ENCODE data around the gene PROM1. TPM values are rescaled to one million over a fixed set of nuclear protein-coding genes. Genes with fewer than 3 reads are reported as not detected.

Gene PROM1
- total and polyA plus RNA-seq, 2 of the 13 experiments (the other 11 are each of a cell fraction or from before 2014, with no cell fraction given): 3.9 to 16.4 TPM

DNA sequence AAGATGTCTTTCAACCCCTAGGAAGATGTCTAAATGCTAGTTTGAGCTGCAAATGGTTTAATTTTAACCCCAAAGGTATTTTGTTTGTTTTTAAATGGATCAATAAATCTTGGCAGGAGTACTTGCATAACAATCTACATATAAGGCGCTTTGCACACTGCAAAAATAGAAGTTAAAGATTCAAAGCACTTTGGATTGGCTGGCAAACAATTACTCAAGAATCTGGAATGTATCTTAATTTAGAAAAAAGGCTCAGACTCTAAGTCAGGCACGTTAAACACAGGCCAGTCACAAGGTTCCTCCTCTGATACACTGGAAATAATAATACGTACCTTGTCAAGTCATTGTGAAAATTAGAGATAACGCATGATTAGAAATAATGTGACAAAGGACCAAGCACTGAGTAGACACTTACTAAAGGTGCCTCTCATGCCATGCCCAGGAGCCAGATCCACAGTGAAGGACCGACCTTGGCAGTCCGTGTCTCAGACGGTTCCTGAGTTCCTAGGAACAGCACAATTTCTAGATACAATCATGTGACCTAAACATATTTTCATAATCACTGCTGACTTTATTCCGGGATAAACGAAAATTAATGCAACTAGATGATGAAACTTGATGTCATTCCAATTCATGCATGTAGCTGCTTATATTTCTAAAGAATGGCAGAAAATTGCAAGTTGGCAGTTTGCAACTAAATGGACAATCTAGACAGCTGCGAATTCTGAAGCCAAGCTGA is 49.6 kb downstream of the PROM1 start (continued):
- TF ChIP-seq ZFYVE20 (CRISPR knock-in tag; IDR thresholded peaks at IDR 0.05; ENCODE audit: borderline replicate concordance, low read depth): no peak
- TF ChIP-seq CEBPB (IDR thresholded peaks at IDR 0.05; ENCODE audit: borderline replicate concordance, low read depth, low read length): peak; percentile 37; the same call in 1 of the 2 replicates
- TF ChIP-seq ZIK1 (CRISPR knock-in tag; IDR thresholded peaks at IDR 0.05; ENCODE audit: borderline replicate concordance, low read depth): no peak
- no peak for TF ChIP-seq ZNF207 (IDR thresholded peaks at IDR 0.05; ENCODE audit: borderline replicate concordance)
- TF ChIP-seq DMAP1 (CRISPR knock-in tag; IDR thresholded peaks at IDR 0.05): 0 out of 2 replicates have a peak, but pooled peaks have one; percentile 18

DNA sequence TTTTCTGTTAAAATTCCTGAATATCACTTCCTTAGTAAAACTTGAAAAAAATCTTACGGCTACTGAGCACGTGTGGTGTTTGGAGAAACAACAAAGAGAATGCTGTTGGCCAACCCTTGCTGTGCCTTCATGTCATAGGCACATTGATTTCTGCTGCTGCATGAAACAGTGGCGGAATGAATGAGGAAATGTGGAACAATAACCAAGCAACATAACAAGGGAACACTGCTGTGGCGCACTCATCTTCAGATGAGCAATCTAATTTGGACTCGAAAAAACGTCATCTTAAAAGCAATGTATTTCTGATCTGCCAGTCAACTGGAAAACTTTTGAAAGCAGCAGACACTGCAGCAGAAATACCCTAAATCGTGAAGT is 51.4 kb downstream of the PROM1 start:
- ATAC-seq: no peak
- DNase-seq (ENCODE audit: low spot score): peak; percentile 13

More for the DNA sequence above, 51.4 kb downstream of the PROM1 start:
- H3K4me3 ChIP-seq (replicated peaks in 1 of 3; ENCODE audit: insufficient read depth in 1 of 3, low read depth in 2 of 3, low read length in 3 of 3): no peak overlapping the region
- no peaks in the 10 kb centered on the region for H3K36me3 ChIP-seq (replicated peaks in 1 of 2; ENCODE audit: control insufficient read depth in 1 of 2, insufficient read depth in 2 of 2, low read length in 2 of 2)
- no peak overlapping the region for H2AFZ ChIP-seq (ENCODE audit: low read length)
- H3K4me2 ChIP-seq (ENCODE audit: low read depth, low read length): no peak overlapping the region
- no peak for FAIRE-seq
- no peaks in the 10 kb centered on the region for H3K79me2 ChIP-seq (ENCODE audit: insufficient read depth, low read length)
- TF ChIP-seq ZNF816 (CRISPR knock-in tag; IDR thresholded peaks at IDR 0.05; ENCODE audit: borderline replicate concordance) (no peak), NCOA1 (CRISPR knock-in tag; IDR thresholded peaks at IDR 0.05) (no peak), ZNF225 (CRISPR knock-in tag; IDR thresholded peaks at IDR 0.05) (no peak), JUNB (CRISPR knock-in tag; IDR thresholded peaks at IDR 0.05; ENCODE audit: borderline replicate concordance) (no peak)
- TF ChIP-seq, protein P1, sequence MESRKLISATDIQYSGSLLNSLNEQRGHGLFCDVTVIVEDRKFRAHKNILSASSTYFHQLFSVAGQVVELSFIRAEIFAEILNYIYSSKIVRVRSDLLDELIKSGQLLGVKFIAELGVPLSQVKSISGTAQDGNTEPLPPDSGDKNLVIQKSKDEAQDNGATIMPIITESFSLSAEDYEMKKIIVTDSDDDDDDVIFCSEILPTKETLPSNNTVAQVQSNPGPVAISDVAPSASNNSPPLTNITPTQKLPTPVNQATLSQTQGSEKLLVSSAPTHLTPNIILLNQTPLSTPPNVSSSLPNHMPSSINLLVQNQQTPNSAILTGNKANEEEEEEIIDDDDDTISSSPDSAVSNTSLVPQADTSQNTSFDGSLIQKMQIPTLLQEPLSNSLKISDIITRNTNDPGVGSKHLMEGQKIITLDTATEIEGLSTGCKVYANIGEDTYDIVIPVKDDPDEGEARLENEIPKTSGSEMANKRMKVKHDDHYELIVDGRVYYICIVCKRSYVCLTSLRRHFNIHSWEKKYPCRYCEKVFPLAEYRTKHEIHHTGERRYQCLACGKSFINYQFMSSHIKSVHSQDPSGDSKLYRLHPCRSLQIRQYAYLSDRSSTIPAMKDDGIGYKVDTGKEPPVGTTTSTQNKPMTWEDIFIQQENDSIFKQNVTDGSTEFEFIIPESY (CRISPR knock-in tag; IDR thresholded peaks at IDR 0.05): peak; percentile 97
- TF ChIP-seq, protein P2, sequence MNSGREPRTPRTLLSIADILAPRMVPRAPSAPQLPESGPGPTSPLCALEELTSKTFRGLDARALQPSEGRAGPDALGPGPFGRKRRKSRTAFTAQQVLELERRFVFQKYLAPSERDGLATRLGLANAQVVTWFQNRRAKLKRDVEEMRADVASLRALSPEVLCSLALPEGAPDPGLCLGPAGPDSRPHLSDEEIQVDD (CRISPR knock-in tag; IDR thresholded peaks at IDR 0.05; ENCODE audit: borderline replicate concordance): no peak
- in situ Hi-C loops (cut with HindIII; ENCODE audit: extremely low pct_ligation_motif_present, low pct_unique_long_range_greater_than_20kb) (no loop called here), intact Hi-C loops (cut with micrococcal nuclease; ENCODE audit: unreplicated experiment) (loop anchor here (5.0 kb wide), 1 partner anchor 50 kb away; the partner anchor contains the start of gene PROM1)
- no peak overlapping the region for H3K9ac ChIP-seq (ENCODE audit: insufficient read depth, low read depth, low read length)
- ChIA-PET CTCF (ENCODE audit: low intra/inter-chr PET ratio, low total read pairs) (no interaction called here), POLR2A (no interaction called here)
- H4K20me1 ChIP-seq (ENCODE audit: insufficient read depth, low read length): no peaks in the 10 kb centered on the region
- no TSS peak for BruUV-seq (replicated peaks)
- peaks cover 72% of the 10 kb centered on the region for H3K4me1 ChIP-seq (ENCODE audit: insufficient read depth, low read length)
- whole genome bisulfite sequencing (ENCODE audit: low lambda C conversion rate): 76% methylated on average over 7 of the region's 7 CpGs
- H3K27ac ChIP-seq (ENCODE audit: extremely low read length, insufficient read depth, low read length): no peak overlapping the region
- no peaks in the 10 kb centered on the region for H3K27me3 ChIP-seq (ENCODE audit: control insufficient read depth in 1 of 2, insufficient read depth in 2 of 2, low read length in 2 of 2)
- H3K9me3 ChIP-seq (ENCODE audit: low read length): no peaks in the 10 kb centered on the region

Data from HepG2 (cell line).